Kidney epithelial cell (primary cell): ENCODE measurements around the gene GSDME. TPM values are rescaled to one million over a fixed set of nuclear protein-coding genes. Genes with fewer than 3 reads are reported as not detected.
A peak's percentile ranks its signal among the peaks of the same experiment; 100 is the strongest.

Experiments used
- DNase-seq: peaks from one replicate; pipeline ENCODE4 v3.0.0-alpha.2; 2010; ENCODE audit warnings: low read depth
- H3K27me3 ChIP-seq: 2 replicates; pipeline ENCODE4 v1.6.0; 2011; ENCODE audit warnings: low read length; ENCODE audit not compliant: control insufficient read depth, insufficient read depth
- H3K36me3 ChIP-seq: 2 replicates; pipeline ENCODE4 v1.5.1; 2011; ENCODE audit warnings: low read length; ENCODE audit not compliant: control insufficient read depth, insufficient read depth
- H3K4me3 ChIP-seq: 2 replicates; pipeline ENCODE4 v1.5.1; 2011; ENCODE audit warnings: low read depth, mild to moderate bottlenecking, control low read depth, low read length
- total RNA-seq: library from RNA; depleted of rRNA; stranded (reverse); fragments of >200 nt; gene quantifications from 2 replicates; pipeline ENCODE4 v1.2.3, GENCODE V29; 2015
- TF ChIP-seq, protein P1 (sequence below): IDR thresholded peaks from 2 replicates; pipeline ENCODE4 v1.5.1; 2011; ENCODE audit warnings: mild to moderate bottlenecking, moderate library complexity, low read length, control low read depth, inconsistent platforms; ENCODE audit not compliant: insufficient read depth, poor library complexity, severe bottlenecking

GSDME gene
- 72.3 and 84.8 TPM in 2 replicates for total RNA-seq

GRCh38 chr7:24757353-24758275 lies at the start of gene GSDME:
GSDME (minus strand) TSS chr7:24757464; CDS start chr7:24749774, 7,690 bp downstream.
- no peak for DNase-seq

GRCh38 chr7:24802300-24802699 lies 45.0 kb upstream of the GSDME start:
- H3K27me3 ChIP-seq, result no peaks in the 10 kb centered on the region
- TF ChIP-seq, protein P1, sequence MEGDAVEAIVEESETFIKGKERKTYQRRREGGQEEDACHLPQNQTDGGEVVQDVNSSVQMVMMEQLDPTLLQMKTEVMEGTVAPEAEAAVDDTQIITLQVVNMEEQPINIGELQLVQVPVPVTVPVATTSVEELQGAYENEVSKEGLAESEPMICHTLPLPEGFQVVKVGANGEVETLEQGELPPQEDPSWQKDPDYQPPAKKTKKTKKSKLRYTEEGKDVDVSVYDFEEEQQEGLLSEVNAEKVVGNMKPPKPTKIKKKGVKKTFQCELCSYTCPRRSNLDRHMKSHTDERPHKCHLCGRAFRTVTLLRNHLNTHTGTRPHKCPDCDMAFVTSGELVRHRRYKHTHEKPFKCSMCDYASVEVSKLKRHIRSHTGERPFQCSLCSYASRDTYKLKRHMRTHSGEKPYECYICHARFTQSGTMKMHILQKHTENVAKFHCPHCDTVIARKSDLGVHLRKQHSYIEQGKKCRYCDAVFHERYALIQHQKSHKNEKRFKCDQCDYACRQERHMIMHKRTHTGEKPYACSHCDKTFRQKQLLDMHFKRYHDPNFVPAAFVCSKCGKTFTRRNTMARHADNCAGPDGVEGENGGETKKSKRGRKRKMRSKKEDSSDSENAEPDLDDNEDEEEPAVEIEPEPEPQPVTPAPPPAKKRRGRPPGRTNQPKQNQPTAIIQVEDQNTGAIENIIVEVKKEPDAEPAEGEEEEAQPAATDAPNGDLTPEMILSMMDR, result no peak
- no peak overlapping the region for H3K4me3 ChIP-seq
- H3K36me3 ChIP-seq, result peaks cover 2% of the 10 kb centered on the region
- no peak for DNase-seq

More at GRCh38 chr7:24757353-24758275, at the start of gene GSDME:
- no peaks in the 10 kb centered on the region for H3K36me3 ChIP-seq
- TF ChIP-seq, protein P1, result no peak
- no peaks in the 10 kb centered on the region for H3K27me3 ChIP-seq
- H3K4me3 ChIP-seq, result peak within 1 kb of the TSS; percentile 78

GRCh38 chr7:24801883-24802282 lies 44.6 kb upstream of the GSDME start:
- Histone ChIP-seq H3K27me3 (no peaks in the 10 kb centered on the region), H3K36me3 (peaks cover 2% of the 10 kb centered on the region), H3K4me3 (no peak overlapping the region)
- no peak for DNase-seq
- TF ChIP-seq, protein P1, result no peak

- TF ChIP-seq, protein P1, result no peak
- DNase-seq, result no peak
- Histone ChIP-seq H3K27me3 (no peaks in the 10 kb centered on the region), H3K36me3 (peaks cover 2% of the 10 kb centered on the region), H3K4me3 (no peak overlapping the region)
Observed at GRCh38 chr7:24800667-24801066, 43.4 kb upstream of the GSDME start.

DNA sequence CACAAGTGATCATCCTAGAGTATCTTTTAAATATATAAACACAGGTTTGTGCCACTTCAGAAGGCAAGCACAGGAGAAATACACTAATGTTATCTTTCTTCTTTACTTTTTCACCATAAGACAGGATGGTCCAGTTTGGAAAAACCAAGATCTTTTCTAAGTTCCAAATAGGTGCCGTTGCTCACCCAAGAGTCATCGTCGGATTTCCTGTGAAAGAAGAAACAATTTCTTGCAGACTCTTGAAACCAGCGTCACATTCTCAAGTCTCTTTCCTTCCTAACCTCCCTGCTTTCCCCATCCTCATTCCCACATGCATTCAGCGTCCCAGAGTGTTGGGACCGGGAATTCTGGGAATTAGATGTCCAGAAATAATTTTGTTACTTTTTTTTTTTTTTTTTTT lies 42.8 kb upstream of the GSDME start:
- Histone ChIP-seq H3K36me3 (peaks cover 2% of the 10 kb centered on the region), H3K4me3 (no peak overlapping the region), H3K27me3 (no peaks in the 10 kb centered on the region)
- TF ChIP-seq, protein P1, result no peak
- DNase-seq, result no peak

- peaks cover 2% of the 10 kb centered on the region for H3K36me3 ChIP-seq
Observed at GRCh38 chr7:24799506-24799905, 42.2 kb upstream of the GSDME start.

More at GRCh38 chr7:24799506-24799905, 42.2 kb upstream of the GSDME start:
- TF ChIP-seq, protein P1, result no peak
- Histone ChIP-seq H3K4me3 (no peak overlapping the region), H3K27me3 (no peaks in the 10 kb centered on the region)
- DNase-seq, result no peak
